HG03571 (cell line): ENCODE data around the gene WDR1.

Experiments used
- ATAC-seq: cut with Tn5 transposase; IDR thresholded peaks from one replicate; pipeline ENCODE4 v1.9.1; 2021; ENCODE audit not compliant: unreplicated experiment

Gene WDR1

GRCh38 chr4:10114607-10115006 lies 2.0 kb downstream of the WDR1 start:
- no peak for ATAC-seq

DNA sequence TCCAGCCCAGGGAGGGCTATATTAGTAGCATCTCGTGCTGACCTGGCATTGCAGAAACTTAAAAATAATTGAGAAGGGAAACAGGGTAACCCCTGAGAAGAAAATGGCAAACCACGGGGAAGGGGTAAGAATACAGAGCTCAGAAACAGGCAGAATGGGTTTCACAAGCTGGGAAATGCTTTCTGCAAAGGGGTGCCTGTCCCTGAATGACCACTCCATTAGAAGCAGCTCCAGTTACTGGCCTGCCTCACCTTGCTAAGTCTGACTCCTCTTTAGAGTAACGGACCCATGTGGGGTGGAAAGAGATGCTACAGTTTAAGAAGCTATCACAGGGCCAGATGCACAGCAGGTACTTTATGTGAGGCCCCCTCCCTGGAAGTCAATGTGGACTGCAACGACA lies 2.5 kb downstream of the WDR1 start:
- no peak for ATAC-seq

GRCh38 chr4:10113362-10114047 lies 3.1 kb downstream of the WDR1 start:
- ATAC-seq, result no peak

GRCh38 chr4:10112658-10113284 lies 3.8 kb downstream of the WDR1 start:
- no peak for ATAC-seq

DNA sequence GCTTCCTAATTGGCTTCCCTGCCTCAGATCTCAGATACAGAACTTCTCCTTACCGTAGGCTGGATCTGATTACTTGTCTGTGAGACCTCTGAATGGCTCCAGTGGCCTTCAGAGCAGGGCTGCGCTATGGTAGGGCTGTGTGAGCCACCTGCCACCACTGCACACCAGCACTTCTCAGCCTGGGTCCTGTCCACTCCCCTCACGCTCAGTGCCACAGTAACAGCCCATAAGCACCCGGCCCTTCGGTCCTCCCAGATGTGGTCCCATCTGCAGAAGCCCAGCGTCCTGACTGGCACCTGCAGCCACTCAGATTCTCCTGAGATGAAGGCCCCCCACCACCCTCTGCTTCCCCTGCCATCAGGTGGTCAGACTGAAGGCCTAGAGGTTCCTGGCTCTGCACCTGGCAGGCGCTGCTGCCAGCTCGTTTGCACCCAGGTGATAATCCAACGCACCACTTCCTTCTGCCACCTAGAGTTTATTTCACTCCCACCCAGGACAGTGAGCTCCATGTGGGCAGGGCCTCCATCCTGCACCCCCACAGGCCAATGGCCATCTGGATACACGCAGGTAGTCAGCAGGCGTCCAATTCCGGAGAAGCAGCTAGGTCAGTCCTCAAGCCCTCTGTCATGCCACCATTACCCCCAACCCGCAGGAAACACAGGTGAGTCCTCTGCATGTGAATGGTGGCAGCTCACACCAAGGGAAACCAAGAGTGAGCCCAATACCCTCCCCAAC lies 5.4 kb downstream of the WDR1 start:
- ATAC-seq, result no peak

- ATAC-seq, result no peak
These were observed 6.5 kb downstream of the WDR1 start for GRCh38 chr4:10109995-10110670.

GRCh38 chr4:10108818-10109783 lies 7.5 kb downstream of the WDR1 start:
- ATAC-seq, result no peak

- no peak for ATAC-seq
These were observed 8.2 kb downstream of the WDR1 start for GRCh38 chr4:10108391-10108790.

- ATAC-seq, result no peak
These were observed 9.2 kb downstream of the WDR1 start for GRCh38 chr4:10107111-10108091.

- ATAC-seq, result no peak
These were observed 10.1 kb downstream of the WDR1 start for GRCh38 chr4:10106421-10107039.

GRCh38 chr4:10105920-10106319 lies 10.7 kb downstream of the WDR1 start:
- ATAC-seq, result no peak

DNA sequence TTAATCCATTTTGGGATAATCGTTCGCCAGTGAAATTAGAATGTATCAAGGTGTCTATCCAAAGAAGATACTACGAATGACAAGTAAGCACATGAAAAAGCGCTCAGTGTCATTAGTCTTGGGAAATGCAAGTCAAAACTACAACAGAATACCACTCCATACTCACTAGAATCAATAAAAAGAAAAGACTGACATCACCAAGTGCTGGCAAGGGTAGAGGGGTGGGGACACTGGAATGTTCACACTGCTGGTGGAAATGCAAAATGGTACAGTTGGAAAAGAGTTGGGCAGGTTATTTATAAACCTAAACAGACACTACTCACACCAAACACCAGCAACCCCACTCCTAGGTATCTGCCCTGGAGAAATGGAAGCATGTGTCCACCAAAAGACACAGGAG lies 11.2 kb downstream of the WDR1 start:
- ATAC-seq, result no peak

GRCh38 chr4:10104991-10105276 lies 11.7 kb downstream of the WDR1 start:
- no peak for ATAC-seq

DNA sequence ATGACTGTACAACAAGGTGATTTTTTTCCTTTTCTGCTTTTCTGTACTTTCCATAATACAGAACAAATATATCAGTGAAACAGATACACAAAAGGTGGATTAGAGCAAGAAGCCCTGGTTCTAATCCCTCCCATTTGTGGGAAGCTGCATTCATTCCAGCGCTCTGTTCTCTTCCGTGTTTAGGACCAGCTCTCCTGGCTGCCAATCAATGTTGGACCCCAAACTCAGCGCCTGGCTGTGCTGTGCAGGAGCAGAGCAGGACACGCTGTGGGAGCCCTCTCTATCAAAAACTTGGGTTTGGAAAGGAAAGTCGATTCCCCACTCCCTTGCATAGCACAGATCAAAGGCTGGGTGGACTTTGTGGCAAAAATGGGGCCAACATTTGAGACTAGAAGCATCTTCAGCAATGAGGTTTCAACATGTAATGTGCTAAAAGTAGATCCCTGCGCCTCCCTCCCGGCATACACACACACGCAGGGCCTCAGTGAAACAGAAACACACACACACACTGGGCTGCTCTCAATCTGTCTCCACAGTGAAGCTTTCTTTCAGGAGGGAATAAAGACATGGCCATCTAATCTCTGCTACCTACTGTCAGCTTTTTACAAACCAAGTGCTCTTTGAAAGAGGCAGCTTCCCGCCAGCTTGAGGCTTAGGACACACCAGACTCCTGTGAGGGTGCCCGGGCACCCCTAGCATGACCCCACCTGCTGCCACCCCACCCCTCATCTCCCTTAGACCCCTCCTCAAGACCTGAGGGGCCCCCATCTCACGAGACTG lies 12.2 kb downstream of the WDR1 start:
- no peak for ATAC-seq

- ATAC-seq, result no peak
These were observed 13.9 kb downstream of the WDR1 start for GRCh38 chr4:10102474-10103332.

GRCh38 chr4:10101671-10102473 lies 14.7 kb downstream of the WDR1 start:
- no peak for ATAC-seq
